Stimulated activated CD8-positive, alpha-beta memory T cell treated with anti-CD3 and anti-CD28 coated beads, Interleukin-15, amount 100 ng/mL, for 24 hours (primary cell): ENCODE measurements around the gene POLR1A.

ENCODE experiments used
- DNase-seq: peaks from one replicate; pipeline ENCODE4 v3.0.0-alpha.2; 2020; ENCODE audit warnings: low read depth

Gene POLR1A

GRCh38 chr2:85976106-85976920 lies 129.4 kb downstream of the POLR1A start:
- no peak for DNase-seq

GRCh38 chr2:85975581-85975980 lies 130.1 kb downstream of the POLR1A start:
- DNase-seq, result no peak

DNA sequence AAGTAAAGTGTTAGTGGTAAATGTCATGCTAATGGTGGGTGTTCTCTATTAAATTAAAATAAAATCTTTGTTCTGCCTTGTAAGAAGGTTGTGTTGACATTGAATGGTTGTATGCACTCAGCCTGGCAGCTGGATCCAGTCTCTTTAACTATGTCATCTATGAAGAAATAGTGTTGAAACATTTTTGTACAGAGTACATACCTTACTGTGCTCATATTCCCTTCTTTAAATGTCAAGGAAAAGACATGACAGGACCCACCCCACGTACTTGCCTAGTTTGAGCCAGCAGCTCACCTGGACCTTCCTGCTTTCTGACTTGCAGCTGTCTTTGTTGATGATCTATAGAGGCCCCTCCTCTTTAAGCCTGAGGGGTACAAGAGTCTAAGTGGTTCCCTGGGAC lies 131.3 kb downstream of the POLR1A start:
- DNase-seq, result no peak

DNA sequence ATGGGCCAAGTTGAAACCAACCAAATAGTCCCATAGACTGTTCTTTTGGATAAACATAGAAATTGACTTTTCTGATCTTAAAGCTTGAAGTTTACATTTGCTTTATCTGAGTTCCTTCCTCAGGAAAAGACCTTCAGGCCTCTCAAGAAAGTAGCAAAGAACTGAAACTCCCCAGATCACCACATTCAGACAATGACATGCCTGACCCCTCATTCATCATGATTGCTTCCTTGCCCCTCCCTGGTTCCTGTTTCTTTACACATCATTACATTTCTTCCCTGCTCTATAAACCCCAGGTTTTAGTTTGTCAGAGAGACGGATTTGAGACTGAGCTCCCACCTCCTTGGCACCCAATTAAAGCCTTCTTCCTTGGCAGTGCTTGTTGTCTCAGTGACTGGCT lies 133.3 kb downstream of the POLR1A start:
- DNase-seq, result no peak

DNA sequence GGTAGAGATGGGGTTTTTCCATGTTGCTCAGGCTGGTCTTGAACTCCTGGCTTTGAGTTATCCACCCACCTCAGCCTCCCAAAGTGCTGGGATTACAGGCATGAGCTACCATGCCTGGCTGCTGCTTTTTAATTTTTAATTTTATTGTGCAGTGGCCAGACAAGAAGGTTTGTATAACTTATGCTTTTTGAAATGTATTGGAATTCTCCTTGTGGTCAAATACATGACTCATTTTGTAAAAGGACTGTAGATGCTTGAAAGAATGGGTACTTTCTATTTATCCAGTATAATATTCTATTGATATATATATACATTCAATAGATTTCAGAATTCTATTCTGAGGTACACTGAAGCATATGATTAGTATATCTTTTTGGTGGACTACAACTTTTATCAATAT lies 134.3 kb downstream of the POLR1A start:
- no peak for DNase-seq
